Activated CD8-positive, alpha-beta memory T cell treated with anti-CD3 and anti-CD28 coated beads, Interleukin-2, amount 50 U/mL, for 24 hours (primary cell): ENCODE results near the gene PDGFB.

Experiments used
- DNase-seq: peaks from one replicate; pipeline ENCODE4 v3.0.0-alpha.2; 2020; ENCODE audit errors: extremely low read depth

The PDGFB gene

GRCh38 chr22:39254789-39255298, 10.1 kb upstream of the PDGFB start:
- DNase-seq, result no peak

DNA sequence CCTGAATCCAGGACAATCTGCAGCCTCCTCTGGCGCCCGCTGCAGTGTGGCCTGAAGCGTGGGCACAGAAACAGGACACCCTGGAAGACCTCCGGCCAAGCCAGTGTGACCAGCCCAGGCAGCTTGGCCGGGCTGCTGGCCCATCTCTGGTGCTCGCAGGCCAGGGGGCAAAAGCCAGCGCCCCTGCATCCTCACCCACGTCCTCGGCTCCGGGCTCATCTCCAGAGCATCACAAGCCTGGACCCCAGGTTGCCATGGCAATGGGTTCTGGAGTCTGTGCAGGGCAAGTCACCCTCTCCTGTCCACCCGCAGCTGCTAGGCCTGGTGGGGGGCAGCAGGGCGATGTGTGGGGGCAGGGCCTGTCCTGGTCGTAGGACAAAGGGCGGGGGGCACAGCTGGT, 9.3 kb upstream of the PDGFB start:
- DNase-seq, result no peak

GRCh38 chr22:39253435-39254070, 8.8 kb upstream of the PDGFB start:
- no peak for DNase-seq

GRCh38 chr22:39252461-39253434, 8.0 kb upstream of the PDGFB start:
- no peak for DNase-seq

- no peak for DNase-seq
These were observed 7.1 kb upstream of the PDGFB start for GRCh38 chr22:39251762-39252460.

DNA sequence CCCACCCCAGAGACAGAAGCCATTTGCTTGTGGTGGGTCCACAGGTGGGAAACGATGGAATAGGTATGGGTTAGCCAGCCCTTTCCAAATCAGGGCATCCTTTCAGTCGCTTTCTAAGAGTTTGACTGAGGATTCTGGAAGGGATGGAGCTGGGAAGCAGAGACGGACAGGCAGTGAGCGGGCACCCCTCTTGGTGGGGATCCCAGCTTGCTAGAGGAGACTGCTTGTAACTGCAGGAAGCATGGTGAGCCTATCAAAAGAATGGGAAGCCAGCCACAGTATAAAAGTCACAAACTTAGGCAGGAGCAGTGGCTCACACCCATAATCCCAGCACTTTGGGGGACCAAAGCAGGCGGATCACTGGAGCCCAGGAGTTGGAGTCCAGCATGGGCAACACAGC, 6.1 kb upstream of the PDGFB start:
- DNase-seq, result no peak

DNA sequence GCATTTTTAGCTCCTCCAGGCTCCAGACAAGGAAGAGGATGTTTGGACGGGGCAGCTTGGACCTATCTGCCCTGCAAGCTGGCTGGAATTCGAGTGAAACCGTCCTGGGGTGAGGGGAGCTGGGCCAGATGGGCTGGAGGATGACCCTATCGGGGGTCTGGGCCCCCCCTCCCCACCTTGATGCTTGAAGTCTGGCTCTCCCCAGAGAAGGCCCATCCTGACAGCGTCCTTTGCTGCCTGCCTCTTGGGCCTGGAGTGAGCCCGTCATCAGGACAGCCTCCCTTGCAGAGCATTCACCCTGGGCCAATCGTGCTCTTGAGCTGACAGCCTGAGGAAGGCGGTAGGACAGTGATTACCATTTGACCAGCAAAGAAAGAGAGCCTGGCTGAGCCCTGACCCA, 5.3 kb upstream of the PDGFB start:
- no peak for DNase-seq

GRCh38 chr22:39249086-39249704, 4.4 kb upstream of the PDGFB start:
- no peak for DNase-seq

DNA sequence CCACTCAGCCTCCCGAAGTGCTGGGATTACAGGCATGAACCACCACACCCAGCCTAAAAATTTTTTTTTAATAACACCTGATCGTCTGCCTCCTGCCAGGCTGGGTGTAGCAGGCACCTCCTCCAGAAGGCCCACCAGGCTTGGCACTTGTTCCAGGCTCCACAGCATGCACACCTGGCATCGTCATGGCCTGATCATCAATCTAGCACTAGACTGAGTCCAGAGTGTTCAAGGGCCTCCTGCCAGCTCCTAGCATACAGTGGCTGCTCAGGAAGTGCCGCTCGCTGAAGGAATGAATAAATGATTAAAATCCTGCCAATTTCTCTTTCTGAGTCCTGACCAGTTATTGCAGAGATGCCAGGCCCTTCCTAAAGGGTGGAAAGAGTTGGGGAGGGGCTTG, 3.5 kb upstream of the PDGFB start:
- DNase-seq, result no peak

GRCh38 chr22:39247361-39247760, 2.6 kb upstream of the PDGFB start:
- no peak for DNase-seq

GRCh38 chr22:39246690-39247332, 2.0 kb upstream of the PDGFB start:
- no peak for DNase-seq

- DNase-seq, result no peak
These were observed 1.4 kb upstream of the PDGFB start for GRCh38 chr22:39246217-39246616.

GRCh38 chr22:39245130-39246039, 603 bp upstream of the PDGFB start:
- DNase-seq, result no peak

DNA sequence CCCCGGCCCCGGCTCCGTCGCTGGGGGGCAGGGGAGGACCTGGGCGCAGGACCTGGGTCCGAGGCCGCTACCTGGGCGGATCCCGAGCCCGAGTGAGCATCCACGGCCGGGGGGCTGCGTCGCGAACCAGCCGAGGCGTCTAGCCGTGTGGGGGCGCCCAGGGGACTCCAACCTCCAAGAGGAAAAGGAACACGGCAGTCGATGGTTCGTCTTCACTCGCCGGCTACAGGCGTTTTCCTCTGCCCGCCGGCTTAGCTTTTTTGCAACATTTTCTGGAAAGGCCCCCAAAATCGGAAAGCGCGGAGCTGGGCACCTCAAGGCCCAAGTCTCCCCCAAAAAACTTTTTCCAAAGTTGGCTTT, 666 bp downstream of the PDGFB start:
- no peak for DNase-seq

- DNase-seq, result no peak
These were observed 1.2 kb downstream of the PDGFB start for GRCh38 chr22:39243439-39244135.

DNA sequence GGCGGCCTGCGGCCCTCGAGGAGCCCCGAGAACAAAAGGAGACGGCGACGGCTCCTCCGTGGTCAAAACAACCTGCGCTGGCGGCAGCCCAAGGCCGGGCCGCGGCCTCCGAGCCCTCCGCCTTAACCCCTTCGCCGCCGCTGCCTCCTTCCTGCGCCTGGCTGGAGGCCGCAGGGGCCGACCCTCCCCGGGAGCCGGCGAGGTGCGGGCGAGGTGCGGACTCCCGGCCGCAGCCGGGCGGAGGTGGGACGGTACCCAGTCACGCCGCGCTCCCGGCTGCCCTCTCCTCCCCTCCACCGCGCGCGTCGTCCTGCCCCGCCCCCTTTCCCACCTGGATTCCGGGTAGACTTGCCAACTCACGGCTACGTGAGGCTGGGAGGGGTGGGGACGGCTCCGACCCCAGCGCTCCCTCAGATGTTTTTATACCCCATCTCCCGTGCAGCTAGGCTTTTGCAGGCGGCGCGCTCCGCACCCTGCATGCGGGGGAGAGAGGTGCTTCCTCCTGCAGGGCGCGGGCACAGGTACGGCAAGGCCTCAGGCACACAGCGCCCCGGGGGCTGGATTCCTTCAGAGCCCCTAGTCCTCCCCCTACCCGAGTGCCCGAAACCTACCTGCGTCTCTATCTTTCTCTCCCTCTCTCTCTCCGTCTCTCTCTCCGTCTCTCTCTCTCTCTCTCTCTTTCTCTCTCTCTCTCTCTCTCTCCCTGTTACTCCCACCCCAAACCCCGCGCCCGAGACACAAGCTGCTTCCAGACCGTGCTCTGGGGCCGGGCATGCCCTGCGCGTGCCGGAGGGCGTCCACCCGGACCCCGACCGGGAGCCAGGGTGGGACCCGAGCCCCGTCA, 2.0 kb downstream of the PDGFB start:
- DNase-seq, result no peak

- no peak for DNase-seq
These were observed 2.8 kb downstream of the PDGFB start for GRCh38 chr22:39241794-39242594.
